Measurements from ENCODE around the gene CGGBP1. TPM values are rescaled to one million over a fixed set of nuclear protein-coding genes. Genes with fewer than 3 reads are reported as not detected.

CGGBP1 gene
- total RNA-seq, 1 donor, result 81.2 TPM

DNA sequence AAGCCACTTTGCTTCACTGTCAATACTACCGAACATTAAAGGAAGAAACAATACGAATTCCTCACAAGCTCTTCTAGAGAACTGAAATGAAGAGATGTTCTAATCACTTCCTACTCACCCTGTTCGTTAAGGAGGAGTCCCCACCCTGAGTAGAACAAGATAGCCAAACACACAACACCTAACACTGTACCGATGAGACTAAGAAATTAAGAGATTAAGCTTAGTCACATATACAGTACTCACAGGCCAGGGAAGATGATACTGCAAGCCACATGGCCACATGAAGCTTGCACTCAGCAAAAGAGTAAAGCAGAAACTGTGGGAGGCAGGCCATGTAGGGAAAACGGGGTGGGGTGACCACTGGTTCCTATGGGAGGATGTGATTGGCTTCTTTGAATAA lies 48.0 kb downstream of the CGGBP1 start:
- no peak overlapping the region for H3K4me3 ChIP-seq (ENCODE audit: low read depth, low read length)
- no peak for TF ChIP-seq CTCF (IDR thresholded peaks at IDR 0.05; ENCODE audit: insufficient read depth, low read depth, low read length)
- no peak for DNase-seq (ENCODE audit: low read depth)

- no peak for TF ChIP-seq CTCF (IDR thresholded peaks at IDR 0.05; ENCODE audit: insufficient read depth, low read depth, low read length)
- H3K4me3 ChIP-seq (ENCODE audit: low read depth, low read length), result no peak overlapping the region
- no peak for DNase-seq (ENCODE audit: low read depth)
These were observed 49.7 kb downstream of the CGGBP1 start for GRCh38 chr3:88009066-88009465.

DNA sequence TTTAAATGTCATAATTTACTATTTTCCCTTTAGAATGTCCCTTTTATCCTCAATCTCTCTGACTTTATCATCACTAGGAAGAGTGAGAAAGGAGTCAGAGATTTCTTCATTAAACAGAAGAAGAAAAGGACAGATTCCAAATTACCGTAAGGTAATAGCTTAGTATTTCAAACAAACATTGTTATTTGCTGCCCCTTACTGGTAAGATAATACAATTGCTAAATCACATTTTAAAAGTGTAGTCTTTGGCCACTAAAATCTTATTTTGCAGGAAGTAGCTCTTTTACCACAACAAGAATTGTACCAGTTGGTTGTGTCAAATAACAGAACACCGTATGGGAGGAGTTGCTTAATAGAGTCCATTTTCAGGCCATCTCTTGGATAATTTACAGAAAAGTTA lies 53.7 kb downstream of the CGGBP1 start:
- DNase-seq (ENCODE audit: low read depth), result peak; percentile 23
- peak; percentile 29 for TF ChIP-seq CTCF (IDR thresholded peaks at IDR 0.05; ENCODE audit: insufficient read depth, low read depth, low read length)
- H3K4me3 ChIP-seq (ENCODE audit: low read depth, low read length), result no peak overlapping the region

DNA sequence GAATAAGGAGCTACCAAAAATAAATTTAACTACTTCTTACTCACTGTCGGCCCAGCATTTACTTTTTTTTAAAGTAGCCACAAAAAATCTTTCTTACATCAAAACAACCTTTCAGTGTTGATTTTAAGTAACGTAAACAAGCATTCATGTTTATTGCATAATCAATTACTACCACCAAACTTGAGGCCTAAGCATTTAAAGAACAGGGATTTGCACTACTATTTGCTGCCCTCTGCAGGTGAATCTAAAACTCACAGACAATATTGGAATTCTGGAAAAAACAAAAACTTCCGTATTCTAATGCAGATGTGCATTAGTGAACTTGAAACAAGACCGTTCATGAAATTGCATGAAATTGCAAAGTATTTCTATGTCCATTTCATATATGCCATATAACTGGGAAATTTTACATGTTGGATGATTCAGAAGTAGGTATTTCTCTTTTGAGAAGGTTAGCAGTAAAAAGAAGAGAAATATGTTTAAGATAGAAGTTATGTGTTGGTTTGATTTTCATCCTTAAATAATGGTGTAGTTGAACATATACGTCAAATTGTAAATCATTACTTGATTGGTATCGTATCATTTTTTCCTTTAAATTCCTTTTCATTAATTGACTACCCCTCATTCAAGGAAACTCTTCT lies 55.6 kb downstream of the CGGBP1 start:
- no peak overlapping the region for H3K4me3 ChIP-seq (ENCODE audit: low read depth, low read length)
- DNase-seq (ENCODE audit: low read depth), result peak; percentile 83
- peak; percentile 73 for TF ChIP-seq CTCF (IDR thresholded peaks at IDR 0.05; ENCODE audit: insufficient read depth, low read depth, low read length)

DNA sequence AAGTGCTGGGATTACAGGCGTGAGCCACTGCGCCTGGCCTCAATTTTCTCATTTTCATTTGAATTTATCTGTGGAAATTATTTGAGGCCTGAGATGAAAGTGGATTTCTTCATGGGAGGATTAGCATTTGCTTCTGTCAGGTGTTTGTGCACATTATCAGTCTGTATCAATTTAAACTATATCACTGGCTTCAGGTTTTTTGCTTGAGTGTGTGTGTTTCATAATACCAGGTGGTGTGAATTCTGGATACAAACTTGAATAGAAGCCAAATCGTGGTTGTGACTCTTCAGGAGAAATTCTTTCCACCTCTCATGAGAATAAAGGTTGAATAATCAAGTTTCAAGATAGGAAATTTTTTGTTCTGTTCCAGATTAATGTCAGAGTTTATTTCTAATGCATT lies 56.4 kb downstream of the CGGBP1 start:
- no peak for TF ChIP-seq CTCF (IDR thresholded peaks at IDR 0.05; ENCODE audit: insufficient read depth, low read depth, low read length)
- no peak for DNase-seq (ENCODE audit: low read depth)
- H3K4me3 ChIP-seq (ENCODE audit: low read depth, low read length), result no peak overlapping the region

Other genes with a start within 250 kb of the CGGBP1 start
- 13.2 and 20.7 TPM in 2 replicates for gene ZNF654, start 250 bp upstream of the CGGBP1 start, total RNA-seq
- 31.9 and 33.2 TPM in 2 replicates for gene C3orf38, start 91.0 kb upstream of the CGGBP1 start, total RNA-seq